Nucleus accumbens (tissue), 56 donors: ENCODE measurements around the gene PIEZO2.
"Not testable (repeated sequence)": the region's sequence is repeated elsewhere in the genome, so short reads cannot be mapped to it uniquely, and the experiment has no call there.

ENCODE experiments used
- DNase-seq, 56 donors: peaks; one replicate each; lab custom pipeline; 2025; lab: John Stamatoyannopoulos, UW

The PIEZO2 gene

DNA sequence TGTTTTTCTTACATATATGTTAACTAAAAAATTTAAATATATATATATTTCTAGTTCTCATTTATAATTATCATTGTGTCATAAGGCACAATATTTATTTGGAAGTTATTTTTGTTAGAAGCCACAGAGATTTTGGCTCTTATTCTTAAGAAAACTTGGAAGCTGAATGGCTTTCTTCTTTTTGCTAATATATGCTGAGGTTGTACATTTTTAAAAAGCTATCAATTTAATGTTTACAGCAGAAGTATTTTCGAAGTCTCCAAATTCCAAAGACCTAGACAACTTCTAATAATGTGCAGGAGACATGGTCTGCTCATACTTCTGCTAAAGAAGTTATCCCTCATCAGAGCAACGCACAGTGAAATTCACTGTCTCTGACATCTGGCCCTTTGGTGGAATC lies 3.7 kb upstream of the PIEZO2 start:
- no peak for DNase-seq

DNA sequence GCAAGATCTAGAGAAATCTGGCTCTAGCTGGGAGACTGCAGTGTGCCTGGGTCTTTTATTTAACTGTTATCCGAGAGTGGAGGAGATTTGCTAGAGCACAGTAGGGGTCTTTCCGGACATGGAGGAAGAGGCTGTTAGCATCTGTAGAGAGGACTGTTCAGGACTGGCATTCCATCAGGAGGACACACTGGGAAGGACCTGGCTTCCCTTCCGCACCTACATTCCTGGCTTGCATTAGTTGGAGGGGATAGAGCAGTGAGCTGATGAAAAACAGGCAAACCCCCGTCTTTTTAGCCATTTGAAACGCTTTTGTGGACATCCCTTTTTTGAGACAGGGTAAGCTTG lies 874 bp upstream of the PIEZO2 start:
- peak in 1 of 56 donors; percentile 4 for DNase-seq

DNA sequence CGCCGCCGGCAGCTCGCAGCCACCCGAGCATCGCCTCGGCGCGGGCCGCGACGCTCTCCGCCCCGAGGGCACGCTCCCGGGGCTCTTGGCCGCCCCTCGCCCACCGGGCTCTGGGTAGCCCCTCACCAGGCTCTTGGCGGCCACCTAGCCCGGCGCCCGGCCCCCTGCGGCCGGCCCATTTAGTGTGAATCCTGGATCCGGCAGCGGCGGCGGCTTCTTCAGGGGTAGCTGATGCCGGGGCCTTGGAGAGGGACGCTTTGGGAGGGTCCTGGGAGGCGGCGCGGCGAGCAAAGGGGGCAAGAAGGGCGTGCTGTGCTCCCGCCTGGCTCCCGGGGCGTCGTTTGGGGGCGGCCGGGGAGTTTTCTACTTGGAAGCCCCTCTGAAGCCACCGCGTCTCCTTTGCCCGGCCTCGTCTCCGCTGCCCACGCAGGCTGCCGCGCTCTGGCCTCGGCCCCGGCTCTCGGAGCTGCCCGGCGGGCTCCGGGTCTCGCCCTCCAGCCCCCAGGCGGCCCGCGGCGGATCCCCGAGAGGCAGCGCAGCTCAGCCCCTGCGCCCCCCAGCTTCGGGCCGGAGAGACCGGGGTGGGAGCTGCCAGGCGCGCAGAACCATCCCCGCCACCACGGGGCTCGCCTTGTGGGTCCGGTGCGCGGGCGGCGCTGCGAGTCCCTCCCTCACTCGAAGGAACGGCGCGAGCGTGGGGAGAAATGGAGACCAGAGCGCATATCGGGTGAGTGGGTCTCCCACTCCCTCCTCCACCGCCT lies 509 bp downstream of the PIEZO2 start:
- peak in 4 of 56 donors; percentile 33 to 60 (median 42) for DNase-seq

DNA sequence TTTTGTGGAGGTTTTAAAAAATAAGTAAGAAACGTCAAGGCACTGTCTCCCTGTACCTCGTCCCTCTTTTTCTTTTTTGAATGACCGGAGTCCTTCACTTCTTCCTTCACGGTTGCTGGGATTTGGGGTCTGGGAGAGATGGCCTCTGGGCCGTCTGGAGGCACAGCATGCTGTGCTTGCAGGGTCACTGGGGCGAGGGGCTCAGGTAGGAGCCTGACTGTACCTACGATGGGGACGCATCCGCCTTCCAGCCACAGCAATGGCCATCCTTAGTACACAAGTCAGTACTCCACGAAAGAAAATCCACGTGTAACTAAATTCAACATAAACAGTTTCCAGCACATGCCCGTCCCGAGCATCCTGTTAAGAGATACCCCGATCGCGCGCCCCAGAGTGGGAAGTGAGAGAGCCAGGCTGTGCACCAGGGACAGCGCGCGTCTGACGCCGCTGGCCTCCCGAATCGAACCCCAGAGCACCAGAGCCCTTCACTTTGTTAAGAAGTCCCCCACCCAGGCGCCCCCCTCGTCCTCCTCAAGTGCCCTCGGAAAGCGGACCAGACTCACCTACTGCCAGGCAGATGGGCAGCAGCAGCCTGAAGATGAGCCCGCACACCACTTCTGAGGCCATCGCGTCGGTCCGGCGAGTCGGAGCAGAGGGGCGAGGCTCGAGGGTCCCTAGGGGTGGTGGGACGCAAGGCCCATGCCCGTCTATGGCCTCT lies 1.2 kb downstream of the PIEZO2 start:
- DNase-seq = peak in 4 of 56 donors; percentile 12 to 30 (median 16)

DNA sequence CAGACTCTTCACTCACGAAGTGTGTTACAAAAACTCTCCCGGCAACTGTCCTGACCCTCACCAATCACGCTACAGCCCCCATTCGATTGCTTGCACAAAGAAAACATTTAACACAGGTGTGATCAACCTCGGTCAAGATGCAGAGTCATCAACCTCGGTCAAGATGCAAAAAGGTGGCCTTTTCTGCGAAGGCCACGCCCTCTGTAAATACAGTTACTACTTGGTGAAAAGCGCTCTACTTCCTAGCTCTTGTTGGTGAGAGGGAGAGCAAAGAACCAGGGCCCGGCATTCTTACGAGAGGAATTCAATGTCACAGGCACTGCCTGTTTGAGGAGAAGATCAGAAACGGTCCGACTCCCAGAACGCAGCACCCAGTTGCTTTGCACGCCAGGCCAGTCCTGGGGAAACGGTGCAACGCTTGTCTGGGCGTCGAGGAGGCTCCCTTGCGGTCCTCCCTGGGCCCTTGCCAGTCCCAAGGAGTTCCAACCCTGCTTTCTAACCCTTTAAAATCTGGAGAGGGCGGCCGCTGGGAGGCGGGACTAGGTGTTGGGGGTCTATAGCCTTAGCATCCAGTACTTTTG lies 1.9 kb downstream of the PIEZO2 start:
- DNase-seq = peak in 5 of 56 donors; percentile 9 to 39 (median 33)

DNA sequence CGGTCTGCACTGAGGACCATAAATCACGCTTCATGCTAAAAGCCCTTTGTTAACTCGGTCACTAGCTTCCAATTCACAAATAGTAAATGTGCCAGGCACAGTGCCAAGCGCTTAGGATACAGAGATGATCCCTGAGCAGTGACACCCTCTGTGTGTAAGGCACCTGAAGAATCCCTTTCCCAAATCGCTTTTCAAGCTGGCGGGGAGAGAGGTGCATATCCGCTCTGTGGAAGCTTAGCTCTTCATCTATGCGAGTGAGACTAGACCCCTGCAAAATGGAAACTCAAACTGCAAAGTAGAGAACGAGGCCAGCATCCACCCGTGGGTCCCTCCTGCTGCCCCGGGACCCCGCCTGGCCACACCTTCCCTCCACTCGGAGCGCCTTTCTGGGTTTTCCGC lies 2.4 kb downstream of the PIEZO2 start:
- peak in 1 of 56 donors; percentile 45 for DNase-seq

DNA sequence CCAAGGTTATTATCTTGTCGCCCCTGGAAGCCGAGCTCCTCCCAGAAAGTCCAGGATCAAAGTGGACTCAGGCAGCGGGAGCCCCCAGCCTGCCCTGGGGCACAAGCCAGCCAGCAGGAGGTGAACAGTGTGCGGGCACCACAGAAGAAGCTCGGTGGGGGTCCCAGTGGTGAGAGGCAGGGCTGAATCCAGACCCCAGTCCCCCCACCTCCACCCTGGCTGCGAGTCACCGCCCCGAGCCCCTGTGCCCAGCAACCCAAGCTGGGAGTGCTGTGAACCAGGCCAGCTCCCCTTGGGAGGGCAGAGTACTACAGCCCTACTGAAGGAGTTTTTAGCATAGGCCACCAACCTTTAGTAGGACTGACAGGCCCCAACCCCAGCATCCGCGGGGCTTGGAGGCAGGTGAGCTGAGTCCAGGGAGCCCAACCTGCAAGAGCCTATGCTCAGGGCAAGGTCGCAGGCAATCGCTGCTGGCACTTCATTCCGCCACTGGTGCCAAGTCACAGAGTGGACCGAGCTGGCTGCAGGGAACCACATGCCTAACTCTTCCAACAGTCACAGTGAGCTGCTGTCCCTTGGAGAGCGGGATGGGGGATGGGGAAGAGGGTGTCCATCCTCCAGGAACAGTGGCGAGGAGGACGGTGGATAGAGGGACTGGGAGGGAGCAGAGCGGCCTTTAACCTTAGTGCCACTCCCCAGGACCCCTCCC lies 3.0 kb downstream of the PIEZO2 start:
- DNase-seq = peak in 37 of 56 donors; percentile 8 to 77 (median 43)

DNA sequence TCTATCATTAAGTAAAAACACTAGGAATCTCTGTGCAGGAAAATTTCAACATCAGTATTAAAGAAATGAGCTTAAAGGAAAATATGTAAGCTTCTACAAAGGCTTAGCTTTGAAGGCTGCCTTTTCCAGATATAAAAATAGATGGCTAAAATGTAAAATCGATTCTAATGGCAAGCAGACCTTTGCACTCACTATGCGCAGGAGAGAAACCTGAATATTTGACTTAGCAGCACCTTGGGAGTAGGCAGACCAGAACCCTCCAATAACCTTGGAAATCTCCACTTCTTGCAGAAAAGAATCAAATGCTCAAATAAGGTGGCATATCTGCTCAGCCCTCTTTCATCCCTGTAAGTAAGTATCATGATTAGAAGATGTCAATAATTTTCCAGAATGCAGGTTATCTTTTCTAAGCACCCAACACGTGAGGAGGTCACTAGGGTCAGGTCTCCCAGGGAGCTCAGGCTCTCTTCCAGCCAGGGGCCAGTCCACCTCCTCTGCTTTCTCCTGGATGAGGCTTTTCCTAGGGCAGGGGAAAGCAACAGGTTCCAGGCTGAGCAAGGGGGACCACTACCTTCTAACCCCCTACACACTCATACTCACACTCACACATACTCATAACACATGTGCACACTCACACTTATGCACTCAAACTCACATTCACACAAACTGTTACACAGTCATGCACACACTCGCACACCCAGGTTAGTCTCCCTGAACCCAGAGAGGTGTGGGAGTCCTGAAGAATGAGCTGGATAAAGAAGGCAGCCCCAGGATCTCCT lies 3.8 kb downstream of the PIEZO2 start:
- DNase-seq = no peak

DNA sequence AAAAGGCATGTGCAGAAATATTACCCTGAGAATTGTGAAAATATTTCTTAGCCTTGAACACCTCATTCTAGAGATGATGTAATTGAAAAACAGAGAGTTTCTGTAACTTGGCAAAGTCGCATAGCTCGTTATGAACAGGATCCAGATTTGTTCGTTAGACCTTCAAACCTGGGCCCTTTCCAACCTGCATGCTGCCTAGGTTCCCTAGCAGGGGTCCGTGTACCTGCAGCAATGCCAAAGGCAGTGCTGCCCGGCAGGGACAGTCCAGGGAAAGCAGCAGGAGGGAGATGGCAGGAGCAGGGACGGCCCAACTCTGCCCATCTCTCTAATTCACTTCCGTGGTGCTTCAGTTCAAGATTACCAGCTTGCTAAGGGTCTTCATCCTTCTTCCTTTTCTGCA lies 12.0 kb downstream of the PIEZO2 start:
- DNase-seq = no peak

DNA sequence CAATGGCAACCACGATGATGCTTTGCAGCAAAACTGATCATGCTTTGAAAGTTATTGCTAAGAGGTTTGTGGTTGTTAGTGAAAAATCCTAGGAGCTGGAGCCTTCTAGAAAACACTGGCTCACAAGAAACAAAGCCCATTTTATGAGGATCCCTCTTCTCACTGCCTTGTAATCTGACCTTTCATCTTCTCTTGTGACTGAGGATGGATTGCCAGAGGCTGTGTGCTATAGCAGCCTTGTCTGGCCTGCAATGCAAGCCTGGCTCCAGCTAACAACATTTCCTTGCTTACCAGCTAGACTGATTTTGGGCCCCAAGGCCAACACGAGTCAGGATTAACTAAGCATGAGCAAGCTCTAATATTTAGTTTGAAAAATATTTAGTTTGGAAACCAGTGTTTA lies 13.1 kb downstream of the PIEZO2 start:
- peak in 2 of 56 donors; percentile 5 to 14 for DNase-seq

DNA sequence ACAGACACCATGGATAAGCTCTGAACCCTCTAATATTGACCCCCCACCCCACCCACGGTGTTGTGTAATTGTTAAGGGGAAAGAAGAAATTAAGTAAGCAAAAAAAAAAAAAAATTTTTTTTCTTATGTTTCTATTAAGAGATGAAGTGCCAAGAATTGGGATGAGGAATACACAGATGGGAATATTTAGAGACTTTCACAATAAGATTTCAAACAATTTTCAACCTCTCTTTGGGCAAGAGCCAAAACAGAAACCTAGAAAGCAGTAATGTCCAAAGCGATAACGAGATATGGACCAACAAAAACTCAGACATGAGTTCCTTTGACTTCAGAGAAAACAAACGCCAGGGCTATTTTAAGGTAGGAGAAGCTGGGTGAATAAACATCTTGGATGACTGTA lies 14.4 kb downstream of the PIEZO2 start:
- no peak for DNase-seq

DNA sequence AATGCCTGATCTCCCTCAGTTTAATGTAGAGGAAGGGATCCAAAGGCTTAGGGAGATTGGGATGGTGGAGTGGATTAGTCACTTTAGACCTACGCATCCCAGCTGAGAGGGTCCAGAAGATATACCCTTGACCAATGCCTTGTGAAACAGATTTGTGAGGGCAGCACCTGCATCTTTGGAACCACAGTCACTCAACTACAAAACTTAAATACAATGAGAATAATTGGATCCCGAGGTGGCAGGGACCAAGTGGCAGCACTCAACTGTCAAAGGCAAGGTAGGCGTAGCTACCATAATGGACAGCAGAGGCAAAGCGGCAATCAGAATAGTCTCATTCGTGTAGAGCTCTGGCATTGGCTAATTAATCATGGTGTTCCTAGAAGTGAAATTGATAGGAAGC lies 20.3 kb downstream of the PIEZO2 start:
- DNase-seq = not testable (repeated sequence)

DNA sequence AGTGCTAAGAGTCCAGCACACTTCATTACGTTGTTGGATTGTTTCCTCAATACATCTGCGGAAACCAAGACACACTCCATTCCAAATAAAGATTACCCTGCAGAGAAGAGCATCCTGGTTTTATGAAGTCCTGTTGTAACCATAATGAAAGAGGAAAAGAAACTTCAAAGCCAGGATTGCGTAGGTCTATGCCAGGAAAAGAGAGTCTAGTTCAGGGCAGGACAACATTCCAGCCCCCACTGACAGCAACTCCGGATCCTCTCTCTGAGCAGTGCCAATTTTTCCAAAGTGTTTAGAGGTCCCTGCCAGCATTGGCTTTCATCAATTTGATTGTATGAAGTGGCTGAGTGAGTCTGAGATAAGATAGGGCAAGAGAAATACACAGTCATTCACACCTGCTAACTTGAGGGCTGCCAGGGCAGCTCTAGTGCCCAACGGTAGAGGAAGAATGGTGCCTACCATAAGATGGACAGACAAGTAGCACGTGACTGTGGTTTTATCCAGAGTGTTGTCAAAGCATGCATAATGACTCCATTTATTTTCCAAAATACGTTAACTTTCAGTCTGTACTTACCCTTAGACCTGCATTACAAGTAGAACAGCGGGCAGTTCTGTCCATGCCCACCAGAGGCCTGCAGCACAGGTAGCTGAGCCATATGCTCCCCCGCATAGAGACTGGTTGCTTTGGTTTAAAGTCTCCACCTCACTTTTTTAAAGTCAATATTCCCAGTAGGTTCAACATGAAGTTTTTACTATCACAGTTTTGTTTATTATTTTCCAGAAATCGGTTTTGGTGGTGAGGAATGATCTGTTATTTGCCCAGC lies 23.7 kb downstream of the PIEZO2 start:
- DNase-seq = no peak

DNA sequence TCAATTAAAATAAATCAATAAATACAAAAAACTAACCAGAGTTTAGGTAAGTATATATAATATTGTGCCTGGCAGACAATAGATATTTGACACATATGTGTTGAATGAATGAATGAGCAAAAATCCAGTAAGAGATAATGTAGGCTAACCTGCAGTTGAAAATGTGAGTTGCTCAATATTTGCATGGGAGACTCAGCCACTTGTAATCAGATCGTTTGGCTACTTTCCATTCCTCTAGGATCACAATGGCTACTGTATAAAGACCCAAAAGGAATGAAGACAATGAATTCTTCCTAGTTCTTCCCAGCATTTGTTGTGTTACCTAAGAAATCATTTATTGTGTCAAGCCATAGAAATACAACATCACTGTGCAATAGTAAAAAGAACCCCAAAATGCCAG lies 25.3 kb downstream of the PIEZO2 start:
- DNase-seq = no peak

DNA sequence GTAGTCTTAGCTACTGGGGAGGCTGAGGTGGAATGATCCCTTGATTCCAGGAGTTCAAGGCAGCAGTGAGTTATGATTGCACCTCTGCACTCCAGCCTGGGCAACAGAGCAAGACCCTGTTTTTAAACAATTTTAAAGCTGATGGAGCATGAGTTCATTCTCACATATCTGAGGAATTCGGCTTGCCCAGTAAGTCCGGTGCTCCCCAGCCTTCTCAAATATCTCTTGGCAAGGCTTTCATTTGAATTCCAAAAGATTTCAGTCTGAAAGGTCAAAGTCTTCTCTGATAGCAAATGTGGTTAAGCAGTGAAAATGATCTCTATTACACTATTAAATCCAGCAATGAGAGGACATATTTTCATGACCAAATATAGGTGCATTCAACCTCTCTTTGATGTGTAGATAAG lies 27.9 kb downstream of the PIEZO2 start:
- DNase-seq = no peak

DNA sequence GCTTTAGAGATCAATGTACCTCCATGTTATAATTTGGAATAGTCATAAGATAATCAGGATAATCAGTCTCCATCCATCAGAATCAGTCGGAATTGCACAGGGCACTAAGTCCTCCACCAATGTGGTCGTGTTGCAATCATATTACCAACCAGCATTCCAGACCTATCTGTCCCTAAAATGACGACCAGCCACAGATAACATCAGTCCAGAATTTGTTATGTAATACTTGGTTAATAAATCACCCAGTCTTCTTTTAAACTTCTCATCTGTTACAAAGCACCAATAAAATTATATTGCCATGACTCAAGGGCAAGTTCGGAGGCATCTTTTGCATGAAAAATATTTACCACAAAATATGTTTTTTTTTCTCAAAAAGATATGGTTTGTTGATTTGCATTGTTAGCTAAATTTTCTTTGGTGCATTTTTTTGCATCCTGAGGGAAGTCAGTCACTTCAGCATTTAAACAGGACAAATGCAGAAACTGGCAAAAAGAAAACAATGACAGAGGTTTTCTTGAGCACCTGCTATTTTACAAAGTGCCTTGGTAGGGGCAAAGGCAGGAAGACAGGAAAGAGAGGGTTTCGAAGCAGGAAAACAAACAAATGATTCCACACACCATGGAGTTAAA lies 29.3 kb downstream of the PIEZO2 start:
- no peak for DNase-seq

DNA sequence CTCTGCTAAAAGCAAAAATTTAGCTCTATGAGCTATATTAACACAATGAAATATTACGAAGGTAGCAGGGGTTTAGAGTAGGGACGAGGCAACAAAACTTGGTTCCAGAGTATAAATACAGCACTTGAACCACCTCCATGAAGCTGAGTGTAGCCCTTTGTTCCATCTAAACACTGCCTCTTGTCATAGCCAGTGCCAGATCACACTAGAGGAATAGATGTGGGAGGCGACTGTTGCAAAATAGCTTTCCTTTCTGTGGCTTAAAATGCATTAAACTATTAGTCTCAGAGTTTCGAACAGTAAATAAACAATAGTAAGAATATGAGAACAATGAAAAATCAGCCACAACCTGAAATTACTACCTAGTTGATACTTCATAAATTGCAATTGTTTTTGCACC lies 29.8 kb downstream of the PIEZO2 start:
- peak in 23 of 56 donors; percentile 2 to 46 (median 12) for DNase-seq

DNA sequence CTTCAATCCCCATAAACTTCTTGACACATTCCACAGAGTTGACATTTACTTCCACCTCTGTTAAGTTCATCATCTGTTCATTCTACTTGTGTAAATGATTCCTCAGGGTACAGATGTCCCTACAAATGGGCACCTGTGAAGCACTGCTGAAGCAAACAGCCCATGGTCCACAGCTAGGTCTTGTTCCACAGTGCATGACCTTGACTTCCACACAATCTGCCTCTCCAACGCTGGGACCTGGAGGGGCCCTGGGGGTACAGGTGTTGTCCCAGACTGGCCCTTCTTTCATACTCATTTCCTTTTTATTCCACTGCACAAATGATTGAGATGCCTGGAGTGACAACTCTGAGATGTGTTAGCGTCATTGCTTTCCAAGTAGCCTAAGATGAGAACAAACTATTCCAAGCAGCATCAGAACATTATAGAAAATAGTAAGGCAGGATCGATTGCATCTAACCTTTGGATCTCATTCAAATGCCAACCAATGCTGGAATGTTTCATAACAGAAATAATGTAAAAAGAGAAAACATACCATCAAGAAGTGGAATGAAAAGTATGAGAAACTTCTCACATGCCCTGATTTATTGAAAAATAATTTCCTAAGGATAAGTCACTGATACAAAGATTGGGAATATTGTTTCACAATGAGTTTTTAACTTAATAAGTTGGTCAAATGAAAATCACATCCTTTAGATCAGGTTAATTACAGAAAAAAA lies 31.2 kb downstream of the PIEZO2 start:
- no peak for DNase-seq
